K562 (cell line): ENCODE results near the gene AFF1. TPM values are rescaled to one million over a fixed set of nuclear protein-coding genes. Genes with fewer than 3 reads are reported as not detected.

Experiments
- ATAC-seq: fragments of 200-7000 bp; cut with Tn5 transposase; 3 replicates; pipeline ENCODE4 v1.9.1; 2020; ENCODE audit warnings: moderate library complexity
- BruUV-seq: library from RNA; stranded (reverse); fragments of 400-500 nt; replicated peaks from 2 replicates; lab custom pipeline; 2021; lab: Mats Ljungman, UMichigan
- CTCF ChIA-PET: fragments of 300-600 bp; formaldehyde crosslinking; extraction: SDS; loops from one replicate; lab custom pipeline; 2021; ENCODE audit warnings: low intra/inter-chr PET ratio; lab: Yijun Ruan, JAX
- POLR2A ChIA-PET: fragments of 300-600, 350-650 bp; sonication (Branson Sonifier 250); formaldehyde crosslinking; extraction: SDS; loops from one replicate; lab custom pipeline; 2021; ENCODE audit warnings: antibody characterized with exemption, inconsistent platforms; lab: Yijun Ruan, JAX
- DNase-seq, 4 experiments: peaks; one replicate each; pipeline versions ENCODE4 v3.0.0 to v3.0.0-alpha.2; 2011 to 2018; ENCODE audit warnings: low spot score in 3 of 4, mixed read lengths in 3 of 4; ENCODE audit errors: extremely low read depth in 1 of 4
- FAIRE-seq: peaks from 2 replicates; lab custom pipeline; 2011; peaks lifted over from hg19 to GRCh38; lab: Jason Lieb, UNC
- H2AFZ ChIP-seq: 2 replicates; pipeline ENCODE4 v1.6.0; 2011; ENCODE audit warnings: low read depth, low read length, control low read depth, inconsistent platforms
- H3K27ac ChIP-seq: fragments of 200-600 bp; 3 replicates; pipeline ENCODE4 v1.8.0; 2011; ENCODE audit warnings: low read depth, mild to moderate bottlenecking, control low read depth, inconsistent platforms, low read length, moderate library complexity, mixed read lengths; ENCODE audit errors: extremely low read depth
- H3K27me3 ChIP-seq, 2 experiments: fragments of 300-600 bp in 1 of 2; 2 replicates in 1 of 2; 3 replicates in 1 of 2; pipeline versions ENCODE4 v1.6.0 to v1.8.0; 2011; ENCODE audit warnings: inconsistent platforms in 2 of 2, low read length in 2 of 2, mild to moderate bottlenecking in 1 of 2, mixed read lengths in 1 of 2, moderate library complexity in 1 of 2; ENCODE audit not compliant: control insufficient read depth in 2 of 2, insufficient read depth in 2 of 2
- H3K36me3 ChIP-seq: fragments of 300-600 bp; 3 replicates; pipeline ENCODE4 v1.8.0; 2011; ENCODE audit warnings: mild to moderate bottlenecking, low read length, inconsistent platforms; ENCODE audit not compliant: control insufficient read depth, insufficient read depth
- H3K4me1 ChIP-seq, 2 experiments: fragments of 200-600 bp in 1 of 2; replicated peaks in 1 of 2; 2 replicates in 1 of 2; 3 replicates in 1 of 2; pipeline versions ENCODE4 v1.5.1 to v1.8.0; 2011; ENCODE audit warnings: inconsistent platforms in 2 of 2, low read length in 2 of 2, mild to moderate bottlenecking in 1 of 2, mixed read lengths in 1 of 2, moderate library complexity in 1 of 2; ENCODE audit not compliant: control insufficient read depth in 2 of 2, insufficient read depth in 2 of 2
- H3K4me2 ChIP-seq: 2 replicates; pipeline ENCODE4 v1.6.1; 2011; ENCODE audit warnings: low read length, control low read depth, inconsistent platforms, mixed read lengths; ENCODE audit not compliant: insufficient read depth
- H3K4me3 ChIP-seq: fragments of 200-600 bp; sonication (generic), shearing (Covaris generic); 2 replicates; pipeline ENCODE4 v1.5.1; 2016; ENCODE audit warnings: control low read depth, inconsistent platforms
- H3K79me2 ChIP-seq: fragments of 200-600 bp; 3 replicates; pipeline ENCODE4 v1.8.0; 2011; ENCODE audit warnings: low read length, inconsistent platforms; ENCODE audit not compliant: control insufficient read depth, insufficient read depth
- H3K9ac ChIP-seq, 2 experiments: 2 replicates each; pipeline versions ENCODE4 v1.6.0 to v1.6.1; 2011; ENCODE audit warnings: low read depth in 2 of 2, low read length in 2 of 2, control low read depth in 1 of 2, inconsistent platforms in 1 of 2, mild to moderate bottlenecking in 1 of 2, mixed read lengths in 1 of 2; ENCODE audit not compliant: insufficient read depth in 1 of 2
- H3K9me1 ChIP-seq: one replicate; pipeline ENCODE4 v1.6.0; 2011; ENCODE audit warnings: inconsistent platforms, mild to moderate bottlenecking, low read length, moderate library complexity; ENCODE audit not compliant: control insufficient read depth, insufficient read depth
- H3K9me3 ChIP-seq: replicated peaks from 2 replicates; pipeline ENCODE4 v1.5.1; 2011; ENCODE audit warnings: low read depth, low read length, inconsistent platforms; ENCODE audit not compliant: control insufficient read depth, insufficient read depth
- H4K20me1 ChIP-seq: replicated peaks from 2 replicates; pipeline ENCODE4 v1.6.1; 2011; ENCODE audit warnings: low read length, inconsistent platforms, mixed read lengths; ENCODE audit not compliant: control insufficient read depth, insufficient read depth
- CEBPZ ChIP-seq: fragments of 150-350 bp; IDR thresholded peaks from 2 replicates; pipeline ENCODE4 v1.6.1; 2014; ENCODE audit warnings: low read depth, mild to moderate bottlenecking, low read length, borderline replicate concordance
- CTBP1 ChIP-seq: fragments of 450-650 bp; IDR thresholded peaks from 2 replicates; pipeline ENCODE4 v1.6.1; 2016; ENCODE audit warnings: borderline replicate concordance
- NONO ChIP-seq, 2 experiments: fragments of 200-400 bp in 1 of 2; fragments of 450-650 bp in 1 of 2; formaldehyde crosslinking in 1 of 2; IDR thresholded peaks; 2 replicates each; pipeline ENCODE4 v1.6.1; 2017; ENCODE audit warnings: low read depth in 2 of 2, mild to moderate bottlenecking in 2 of 2, moderate library complexity in 2 of 2, low read length in 1 of 2
- PYGO2 ChIP-seq: fragments of 450-650 bp; IDR thresholded peaks from 2 replicates; pipeline ENCODE4 v1.6.1; 2016; ENCODE audit warnings: mild to moderate bottlenecking, missing genetic modification characterization, moderate library complexity, missing compliant biosample characterization
- WGBS: fragments of 100-300 bp; shearing (Covaris generic); methylation state at CpG from one replicate; pipeline ENCODE4 v1.1.6; 2016; ENCODE audit warnings: low coverage, mixed read lengths; ENCODE audit not compliant: insufficient coverage; ENCODE audit errors: missing lambda C conversion rate; 5-methylcytosine and 5-hydroxymethylcytosine counted together
- in situ Hi-C: fragments of 300-500 bp; cut with MboI; formaldehyde crosslinking; loops from 4 replicates; pipeline ENCODE4 v1.15.0; 2018; ENCODE audit warnings: inconsistent platforms, mixed read lengths
- intact Hi-C: fragments of 100-400 bp; cut with micrococcal nuclease; formaldehyde crosslinking; loops from 2 replicates; pipeline ENCODE4 v1.14.2; 2022
- polyA plus RNA-seq, 8 experiments: library from polyadenylated mRNA; depleted of rRNA in 4 of 8; stranded (reverse) in 5 of 8; unstranded in 3 of 8; fragments of >200 nt; fragmentation: Nextera tagmentation in 2 of 8; fragmentation: Illumina TruSeq in 1 of 8; extraction: Ambion mirVana in 2 of 8; extraction: Trizol in 1 of 8; gene quantifications; 2 replicates each; pipeline versions ENCODE4 v1.2.1 to v1.2.3, GENCODE V29; 2011 to 2014; ENCODE audit warnings: inconsistent platforms in 1 of 8, missing spikeins in 1 of 8
- total RNA-seq, 7 experiments: library from RNA; depleted of rRNA in 6 of 7; stranded (reverse); fragments of >200 nt in 6 of 7; fragmentation: Illumina TruSeq in 2 of 7; extraction: Trizol in 2 of 7; gene quantifications; 2 replicates each; pipeline versions ENCODE4 v1.2.1 to v1.2.3, GENCODE V29; 2011 to 2021; ENCODE audit warnings: low replicate concordance in 1 of 7
- TF ChIP-seq, protein P1 (sequence below), 3 experiments: IDR thresholded peaks in 2 of 3; conservative IDR thresholded peaks in 1 of 3; 2 replicates each; pipeline ENCODE4 v1.5.1; 2011 to 2012; ENCODE audit warnings: low read length in 3 of 3, mild to moderate bottlenecking in 3 of 3, control low read depth in 2 of 3, improper control_type of control experiment in 1 of 3, inconsistent platforms in 1 of 3, low read depth in 1 of 3, mixed read lengths in 1 of 3, moderate library complexity in 1 of 3; ENCODE audit not compliant: insufficient read depth in 2 of 3

AFF1 gene
- total and polyA plus RNA-seq, 9 of the 15 experiments (the other 6 are each of a cell fraction or from before 2014, with no cell fraction given): 4.1 to 47.5 (median 17.2) TPM

DNA sequence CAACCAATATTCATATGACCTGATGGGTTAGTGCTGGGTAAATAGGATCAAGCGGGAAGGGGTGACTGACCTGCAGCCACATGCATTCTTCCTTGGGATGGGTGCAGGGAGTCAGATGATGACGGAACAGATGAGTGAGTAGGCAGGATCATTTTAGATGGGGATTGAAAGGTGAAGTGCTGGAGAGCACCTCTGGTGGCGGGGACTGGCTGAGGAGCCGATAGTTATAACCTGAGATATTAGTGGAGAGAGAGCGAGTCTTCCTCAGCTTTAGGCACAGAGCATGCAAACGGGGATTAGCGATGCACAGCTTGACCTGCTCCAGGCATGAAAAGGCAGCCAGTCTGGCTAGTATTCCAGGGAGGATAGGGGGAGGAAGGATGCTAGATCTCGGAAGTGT is 99.1 kb downstream of the AFF1 start:
- Histone ChIP-seq H3K79me2 (peaks cover 98% of the 10 kb centered on the region), H3K9me1 (no peaks in the 10 kb centered on the region), H3K36me3 (no peaks in the 10 kb centered on the region), H2AFZ (no peak overlapping the region), H4K20me1 (peaks cover 63% of the 10 kb centered on the region), H3K4me3 (no peak overlapping the region), H3K27me3 (no peaks in the 10 kb centered on the region), H3K9ac (no peak overlapping the region), H3K4me2 (no peak overlapping the region), H3K27ac (no peak overlapping the region), H3K9me3 (no peaks in the 10 kb centered on the region), H3K4me1 (peaks cover 18 to 59% of the 10 kb centered on the region in 2 experiments; a peak in 4 of 5 replicates)
- in situ Hi-C loops (no loop called here), intact Hi-C loops (no loop called here)
- CTCF ChIA-PET: no interaction called here
- POLR2A ChIA-PET: no interaction called here
- peak; percentile 14; the same call in 1 of the 3 replicates for ATAC-seq
- WGBS: 83% methylated on average over 8 of the region's 8 CpGs
- peak in 3 of 4 experiments; percentile 22 to 39 (median 38) for DNase-seq
- FAIRE-seq: no peak
- no TSS peak for BruUV-seq
- TF ChIP-seq, protein P1, sequence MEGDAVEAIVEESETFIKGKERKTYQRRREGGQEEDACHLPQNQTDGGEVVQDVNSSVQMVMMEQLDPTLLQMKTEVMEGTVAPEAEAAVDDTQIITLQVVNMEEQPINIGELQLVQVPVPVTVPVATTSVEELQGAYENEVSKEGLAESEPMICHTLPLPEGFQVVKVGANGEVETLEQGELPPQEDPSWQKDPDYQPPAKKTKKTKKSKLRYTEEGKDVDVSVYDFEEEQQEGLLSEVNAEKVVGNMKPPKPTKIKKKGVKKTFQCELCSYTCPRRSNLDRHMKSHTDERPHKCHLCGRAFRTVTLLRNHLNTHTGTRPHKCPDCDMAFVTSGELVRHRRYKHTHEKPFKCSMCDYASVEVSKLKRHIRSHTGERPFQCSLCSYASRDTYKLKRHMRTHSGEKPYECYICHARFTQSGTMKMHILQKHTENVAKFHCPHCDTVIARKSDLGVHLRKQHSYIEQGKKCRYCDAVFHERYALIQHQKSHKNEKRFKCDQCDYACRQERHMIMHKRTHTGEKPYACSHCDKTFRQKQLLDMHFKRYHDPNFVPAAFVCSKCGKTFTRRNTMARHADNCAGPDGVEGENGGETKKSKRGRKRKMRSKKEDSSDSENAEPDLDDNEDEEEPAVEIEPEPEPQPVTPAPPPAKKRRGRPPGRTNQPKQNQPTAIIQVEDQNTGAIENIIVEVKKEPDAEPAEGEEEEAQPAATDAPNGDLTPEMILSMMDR (IDR thresholded peaks at IDR 0.05 in 2 of 3, conservative IDR thresholded peaks at IDR 0.05 in 1 of 3; ENCODE audit: insufficient read depth in 2 of 3, low read depth in 1 of 3, low read length in 3 of 3): 0 out of 6 replicates have a peak, but pooled peaks of 2 of the 3 experiments have one; percentile 4 to 23
- TF ChIP-seq NONO (IDR thresholded peaks at IDR 0.05; ENCODE audit: low read depth in 2 of 2, low read length in 1 of 2): no peak

DNA sequence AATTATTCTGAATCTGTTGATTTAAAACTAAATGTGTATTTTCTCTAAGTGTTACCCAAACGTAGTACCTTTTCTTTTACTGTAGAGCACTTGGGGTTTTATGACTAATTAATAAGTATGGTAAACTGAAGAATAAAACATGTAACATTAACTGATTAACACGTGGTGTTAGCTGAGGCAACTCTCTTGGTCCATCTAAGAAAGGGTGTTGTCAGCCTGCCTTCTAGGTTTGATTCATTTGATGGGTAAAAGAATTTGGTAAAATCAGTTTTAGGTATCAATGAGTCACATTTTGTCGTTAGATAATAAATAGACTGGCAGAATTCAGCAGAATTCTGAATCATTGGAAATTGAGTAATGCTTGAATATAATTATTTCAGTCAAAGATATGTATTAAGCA is 99.7 kb downstream of the AFF1 start:
- DNase-seq (no peak), FAIRE-seq (no peak), ATAC-seq (no peak)
- ChIA-PET POLR2A (no interaction called here), CTCF (no interaction called here)
- H3K4me2 ChIP-seq: no peak overlapping the region
- H4K20me1 ChIP-seq: peaks cover 62% of the 10 kb centered on the region
- in situ Hi-C loops: no loop called here
- no TSS peak for BruUV-seq
- H3K27me3 ChIP-seq: no peaks in the 10 kb centered on the region
- H3K9ac ChIP-seq: no peak overlapping the region
- 33% methylated on average over 3 of the region's 3 CpGs for WGBS
- H3K79me2 ChIP-seq: peaks cover 98% of the 10 kb centered on the region
- no peaks in the 10 kb centered on the region for H3K9me1 ChIP-seq
- no peaks in the 10 kb centered on the region for H3K36me3 ChIP-seq
- H3K4me1 ChIP-seq: peaks cover 18 to 53% of the 10 kb centered on the region in 2 experiments; a peak in 4 of 5 replicates
- intact Hi-C loops: no loop called here
- H3K9me3 ChIP-seq: no peaks in the 10 kb centered on the region
- no peak overlapping the region for H3K27ac ChIP-seq
- no peak overlapping the region for H3K4me3 ChIP-seq
- H2AFZ ChIP-seq: no peak overlapping the region
- TF ChIP-seq CTBP1: no peak
- no peak for TF ChIP-seq CEBPZ
- no peak for TF ChIP-seq PYGO2 (tag)
